C4-2B (cell line): ENCODE data around the gene SLC10A7.

Experiments used
- H3K27ac ChIP-seq: fragments of 450-650 bp; 2 replicates; pipeline ENCODE4 v1.5.1; 2017
- CTCF ChIP-seq: fragments of 450-650 bp; conservative IDR thresholded peaks from 2 replicates; pipeline ENCODE4 v1.5.1; 2017; ENCODE audit warnings: mild to moderate bottlenecking
- ZFX ChIP-seq: fragments of 450-650 bp; IDR thresholded peaks from 2 replicates; pipeline ENCODE4 v1.6.1; 2017

SLC10A7 gene

GRCh38 chr4:146346276-146346675, 175.5 kb downstream of the SLC10A7 start:
- no peak overlapping the region for H3K27ac ChIP-seq
- TF ChIP-seq ZFX (no peak), CTCF (no peak)

- H3K27ac ChIP-seq = no peak overlapping the region
- TF ChIP-seq ZFX (no peak), CTCF (no peak)
Observed at GRCh38 chr4:146343776-146344175, 178.0 kb downstream of the SLC10A7 start.

- H3K27ac ChIP-seq = no peak overlapping the region
- TF ChIP-seq CTCF (no peak), ZFX (no peak)
Observed at GRCh38 chr4:146343199-146343598, 178.5 kb downstream of the SLC10A7 start.

GRCh38 chr4:146342600-146343192, 179.0 kb downstream of the SLC10A7 start:
- peak; percentile 74 for TF ChIP-seq CTCF
- no peak for TF ChIP-seq ZFX
- H3K27ac ChIP-seq = no peak overlapping the region

GRCh38 chr4:146340798-146341197, 180.9 kb downstream of the SLC10A7 start:
- TF ChIP-seq ZFX (no peak), CTCF (peak; percentile 70)
- no peak overlapping the region for H3K27ac ChIP-seq

- H3K27ac ChIP-seq = no peak overlapping the region
- TF ChIP-seq CTCF (no peak), ZFX (no peak)
Observed at GRCh38 chr4:146338512-146338911, 183.2 kb downstream of the SLC10A7 start.

GRCh38 chr4:146336410-146336807, 185.3 kb downstream of the SLC10A7 start:
- no peak for TF ChIP-seq ZFX
- TF ChIP-seq CTCF = no peak
- H3K27ac ChIP-seq = no peak overlapping the region
